Stomach (tissue), 9 donors: ENCODE data around the gene PCDH8. TPM values are rescaled to one million over a fixed set of nuclear protein-coding genes. Genes with fewer than 3 reads are reported as not detected.

ENCODE experiments used
- DNase-seq, 2 donors: peaks; one replicate each; pipeline versions ENCODE4 v3.0.0 to v3.0.0-alpha.2; 2013 to 2019
- H3K27ac ChIP-seq, 5 donors: fragments of 200-600 bp in 4 of 5; sonication (generic) in 4 of 5; one replicate each; pipeline ENCODE4 v1.5.1; 2013 to 2019; ENCODE audit warnings: mild to moderate bottlenecking in 1 of 5, moderate library complexity in 1 of 5
- H3K27me3 ChIP-seq, 3 donors: fragments of 200-600 bp; sonication (generic); one replicate each; pipeline ENCODE4 v1.5.1; 2017 to 2019; ENCODE audit warnings: mixed run types in 1 of 3
- H3K36me3 ChIP-seq, 4 donors: fragments of 200-600 bp; sonication (generic); 1 replicate in 3 of 4; 2 replicates in 1 of 4; pipeline ENCODE4 v1.5.1; 2016 to 2019
- H3K4me1 ChIP-seq, 4 donors: fragments of 200-600 bp; sonication (generic); one replicate each; pipeline ENCODE4 v1.5.1; 2016 to 2019
- H3K4me3 ChIP-seq, 4 donors: fragments of 200-600 bp; sonication (generic) in 3 of 4; one replicate each; pipeline ENCODE4 v1.5.1; 2016 to 2019; ENCODE audit warnings: mild to moderate bottlenecking in 1 of 4
- H3K9me3 ChIP-seq, 4 donors: fragments of 200-600 bp; sonication (generic); one replicate each; pipeline ENCODE4 v1.5.1; 2016 to 2019
- EP300 ChIP-seq: sonication (generic); formaldehyde crosslinking; IDR thresholded peaks from one replicate; pipeline ENCODE4 v1.6.1; 2017; ENCODE audit warnings: antibody characterized with exemption
- POLR2A ChIP-seq, 4 donors: fragments of 450-650 bp; IDR thresholded peaks; one replicate each; pipeline ENCODE4 v1.6.1; 2016; ENCODE audit warnings: antibody characterized with exemption in 4 of 4, control low read depth in 2 of 4, mild to moderate bottlenecking in 1 of 4, moderate library complexity in 1 of 4
- POLR2AphosphoS5 ChIP-seq, 3 donors: sonication (generic); formaldehyde crosslinking; IDR thresholded peaks; one replicate each; pipeline ENCODE4 v1.6.1; 2016; ENCODE audit warnings: antibody characterized with exemption in 3 of 3
- WGBS, 5 donors: extraction: QIAGEN DNeasy Blood & Tissue Kit in 3 of 5; methylation state at CpG; one replicate each; pipeline versions ENCODE4 v1.1.5 to v1.1.7; 2013 to 2018; 5-methylcytosine and 5-hydroxymethylcytosine counted together
- intact Hi-C: fragments of 100-400 bp; cut with DNase I; formaldehyde crosslinking; loops from one replicate; pipeline ENCODE4 v1.15.1; 2023; ENCODE audit warnings: low total_unique reads
- polyA plus RNA-seq, 3 donors: library from polyadenylated mRNA; stranded (reverse); fragments of 200-250 nt; gene quantifications; one replicate each; pipeline ENCODE4 v1.2.3, GENCODE V29; 2013
- total RNA-seq, 5 donors: library from RNA; depleted of rRNA; stranded (reverse); fragments of >200 nt; gene quantifications; one replicate each; pipeline versions ENCODE4 v1.1.0 to v1.2.3, GENCODE V29; 2014 to 2016
- TF ChIP-seq, protein P1 (sequence below), 7 experiments: fragments of 450-650 bp in 4 of 7; fragments of 200-600 bp in 3 of 7; sonication (generic) in 3 of 7; IDR thresholded peaks; one replicate each; pipeline ENCODE4 v1.5.1; 2016 to 2019; ENCODE audit warnings: antibody characterized with exemption in 7 of 7, control low read depth in 2 of 7, mild to moderate bottlenecking in 1 of 7
- donor health status: healthy with polysubstance abuse.
- donor health status: Bipolar disorder and iron deficiency.
- donor health status: healthy.

PCDH8 gene
- total and polyA plus RNA-seq, 8 donors, result 0.15 to 0.23 (median 0.19) TPM; not detected in 4

DNA sequence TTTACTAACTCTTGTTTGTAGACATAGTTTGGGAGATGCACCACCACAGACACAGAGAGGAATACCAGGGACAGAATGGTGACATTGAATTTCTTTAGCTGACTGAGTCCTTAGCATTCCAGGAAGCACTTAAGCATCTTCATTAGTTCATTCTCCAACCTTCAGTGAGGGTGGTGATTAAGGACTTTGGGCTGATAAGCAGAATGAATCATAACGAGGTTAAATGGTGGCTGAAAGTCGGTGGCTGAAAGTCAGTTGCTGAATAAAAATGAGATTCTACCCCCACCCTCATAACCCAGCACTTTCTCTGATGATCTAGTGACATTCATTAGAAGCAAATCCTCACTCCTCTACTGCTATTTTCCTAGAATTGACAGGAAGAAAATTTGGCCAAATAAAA lies 10.6 kb downstream of the PCDH8 start:
- 9 to 26% (median 19%) methylated on average over 2 of the region's 2 CpGs for WGBS, 5 donors

DNA sequence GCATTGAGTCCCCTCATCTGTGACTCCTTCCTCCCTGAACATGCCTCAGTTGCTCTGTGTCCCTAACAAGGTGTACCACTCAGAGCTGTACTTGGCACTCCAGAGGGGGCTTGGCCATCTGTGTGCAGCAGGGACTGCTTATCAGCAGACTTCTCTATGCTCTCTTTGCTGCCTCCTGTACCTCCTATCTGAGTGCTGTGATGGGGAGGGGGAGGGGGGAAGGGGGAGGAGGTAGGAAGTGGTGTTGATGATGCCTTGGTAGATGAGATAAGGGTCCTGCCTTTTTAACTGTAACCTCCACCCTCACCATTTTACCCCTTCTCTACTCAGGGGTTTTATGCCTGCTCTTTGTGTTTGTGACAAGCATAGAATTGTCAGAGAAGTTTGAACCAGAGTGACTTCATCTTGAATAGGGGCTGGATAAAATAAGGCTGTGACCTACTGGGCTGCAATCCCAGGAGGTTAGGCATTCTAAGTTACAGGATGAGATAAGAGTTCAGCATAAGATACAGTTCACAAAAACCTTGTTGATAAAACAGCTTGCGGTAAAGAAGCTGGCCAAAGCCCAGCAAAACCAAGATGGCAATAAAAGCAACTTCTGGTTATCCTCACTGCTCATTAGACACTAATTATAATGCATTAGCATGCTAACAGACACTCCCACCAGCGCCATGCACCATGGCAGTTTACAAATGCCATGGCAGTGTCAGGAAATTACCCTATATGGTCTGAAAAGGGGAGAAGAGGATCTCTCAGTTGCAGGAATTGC lies 13.2 kb downstream of the PCDH8 start:
- no peaks in the 10 kb centered on the region for H3K36me3 ChIP-seq
- intact Hi-C loops, result no loop called here
- H3K27me3 ChIP-seq, result peaks cover 0 to 50% (median 7%) of the 10 kb centered on the region in 3 donors
- no peaks in the 10 kb centered on the region for H3K4me1 ChIP-seq
- whole genome bisulfite sequencing, 5 donors, result 36 to 72% (median 59%) methylated on average over 2 of the region's 2 CpGs
- H3K9me3 ChIP-seq, result no peaks in the 10 kb centered on the region
- no peak overlapping the region for H3K4me3 ChIP-seq
- DNase-seq, result peak in 1 of 2 donors; percentile 16
- no peak overlapping the region for H3K27ac ChIP-seq
- no peak for TF ChIP-seq EP300
- TF ChIP-seq, protein P1, sequence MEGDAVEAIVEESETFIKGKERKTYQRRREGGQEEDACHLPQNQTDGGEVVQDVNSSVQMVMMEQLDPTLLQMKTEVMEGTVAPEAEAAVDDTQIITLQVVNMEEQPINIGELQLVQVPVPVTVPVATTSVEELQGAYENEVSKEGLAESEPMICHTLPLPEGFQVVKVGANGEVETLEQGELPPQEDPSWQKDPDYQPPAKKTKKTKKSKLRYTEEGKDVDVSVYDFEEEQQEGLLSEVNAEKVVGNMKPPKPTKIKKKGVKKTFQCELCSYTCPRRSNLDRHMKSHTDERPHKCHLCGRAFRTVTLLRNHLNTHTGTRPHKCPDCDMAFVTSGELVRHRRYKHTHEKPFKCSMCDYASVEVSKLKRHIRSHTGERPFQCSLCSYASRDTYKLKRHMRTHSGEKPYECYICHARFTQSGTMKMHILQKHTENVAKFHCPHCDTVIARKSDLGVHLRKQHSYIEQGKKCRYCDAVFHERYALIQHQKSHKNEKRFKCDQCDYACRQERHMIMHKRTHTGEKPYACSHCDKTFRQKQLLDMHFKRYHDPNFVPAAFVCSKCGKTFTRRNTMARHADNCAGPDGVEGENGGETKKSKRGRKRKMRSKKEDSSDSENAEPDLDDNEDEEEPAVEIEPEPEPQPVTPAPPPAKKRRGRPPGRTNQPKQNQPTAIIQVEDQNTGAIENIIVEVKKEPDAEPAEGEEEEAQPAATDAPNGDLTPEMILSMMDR (IDR thresholded peaks at IDR 0.05), result no peak

More for the DNA sequence above, 10.6 kb downstream of the PCDH8 start:
- Histone ChIP-seq H3K4me1 (no peaks in the 10 kb centered on the region), H3K36me3 (no peaks in the 10 kb centered on the region), H3K27me3 (peaks cover 0 to 70% (median 16%) of the 10 kb centered on the region in 3 donors), H3K27ac (no peak overlapping the region), H3K9me3 (no peaks in the 10 kb centered on the region), H3K4me3 (no peak overlapping the region)
- TF ChIP-seq POLR2A (IDR thresholded peaks at IDR 0.05), result no peak
- TF ChIP-seq POLR2AphosphoS5 (IDR thresholded peaks at IDR 0.05), result no peak
- no peak for TF ChIP-seq EP300
- TF ChIP-seq, protein P1 (IDR thresholded peaks at IDR 0.05), result no peak
- no peak for DNase-seq
- intact Hi-C loops, result no loop called here

DNA sequence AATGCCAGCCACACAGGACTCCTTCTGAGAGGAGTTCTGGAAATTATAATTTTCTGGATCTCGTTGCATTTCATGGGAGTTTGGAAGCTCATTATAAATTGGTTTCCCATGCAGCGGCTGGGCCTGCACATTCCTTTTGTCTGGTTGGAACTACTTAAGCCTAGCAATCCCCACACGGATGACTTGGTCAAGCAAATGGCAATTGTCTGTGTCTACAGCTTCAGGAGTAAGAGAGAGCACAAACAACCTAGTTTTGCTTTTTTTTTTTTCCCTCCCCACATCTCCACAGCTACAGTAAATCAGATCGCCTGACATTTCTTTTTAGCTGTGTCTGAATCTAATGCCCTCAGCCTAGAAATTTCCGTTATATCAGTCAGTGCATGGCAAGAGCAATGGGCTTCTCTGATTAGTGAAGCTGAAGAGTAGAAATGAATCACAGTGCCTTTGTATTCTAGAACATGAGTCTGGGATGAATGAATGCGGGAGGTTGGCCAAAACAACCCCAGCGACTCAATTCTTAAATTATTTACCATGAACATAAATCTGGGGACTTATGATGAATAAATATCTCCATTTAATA lies 15.1 kb downstream of the PCDH8 start:
- 76 to 85% (median 79%) methylated on average over 7 of the region's 7 CpGs for WGBS, 5 donors
- H3K27ac ChIP-seq, result no peak overlapping the region
- peaks cover 0 to 32% (median 2%) of the 10 kb centered on the region in 3 donors for H3K27me3 ChIP-seq
- no peak overlapping the region for H3K4me3 ChIP-seq
- intact Hi-C loops, result no loop called here
- H3K36me3 ChIP-seq, result no peaks in the 10 kb centered on the region
- H3K4me1 ChIP-seq, result no peaks in the 10 kb centered on the region
- no peaks in the 10 kb centered on the region for H3K9me3 ChIP-seq
- no peak for DNase-seq
- TF ChIP-seq, protein P1 (IDR thresholded peaks at IDR 0.05), result no peak
- TF ChIP-seq EP300, result no peak
- TF ChIP-seq POLR2A (IDR thresholded peaks at IDR 0.05), result no peak
- TF ChIP-seq POLR2AphosphoS5 (IDR thresholded peaks at IDR 0.05), result no peak

DNA sequence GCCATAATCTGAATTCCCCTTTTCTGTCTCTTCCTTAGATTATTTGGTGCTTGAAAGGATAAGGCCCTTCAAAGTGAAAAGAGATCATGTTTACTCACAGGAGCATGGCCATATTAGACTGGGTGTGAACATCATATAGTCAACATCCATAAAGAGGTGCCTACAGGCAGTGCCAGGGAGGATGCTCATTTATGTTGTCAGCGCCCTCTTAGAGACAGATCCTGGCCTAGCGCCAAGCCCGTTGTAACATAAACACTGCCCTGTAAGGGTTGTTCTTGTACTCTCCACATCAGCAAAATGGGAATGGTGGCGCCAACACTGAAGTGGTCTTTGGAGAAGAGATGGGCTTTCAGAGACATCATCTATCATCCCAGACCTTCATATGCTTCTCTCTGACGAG lies 16.1 kb downstream of the PCDH8 start:
- intact Hi-C loops, result no loop called here
- H3K4me3 ChIP-seq, result no peak overlapping the region
- no peaks in the 10 kb centered on the region for H3K36me3 ChIP-seq
- DNase-seq, result no peak
- no peaks in the 10 kb centered on the region for H3K9me3 ChIP-seq
- no peak for TF ChIP-seq EP300
- TF ChIP-seq POLR2A (IDR thresholded peaks at IDR 0.05), result no peak
- TF ChIP-seq, protein P1 (IDR thresholded peaks at IDR 0.05), result no peak
- no peak for TF ChIP-seq POLR2AphosphoS5 (IDR thresholded peaks at IDR 0.05)
- WGBS, 5 donors, result 51 to 77% (median 73%) methylated on average over 5 of the region's 5 CpGs
- no peaks in the 10 kb centered on the region for H3K4me1 ChIP-seq
- H3K27ac ChIP-seq, result no peak overlapping the region
- H3K27me3 ChIP-seq, result peaks cover 0 to 35% (median 0%) of the 10 kb centered on the region in 3 donors
